ENCODE results near the gene SLC15A5. TPM values are rescaled to one million over a fixed set of nuclear protein-coding genes. Genes with fewer than 3 reads are reported as not detected.

SLC15A5 gene
- total RNA-seq, 3 donors from 2014 or later: not detected

DNA sequence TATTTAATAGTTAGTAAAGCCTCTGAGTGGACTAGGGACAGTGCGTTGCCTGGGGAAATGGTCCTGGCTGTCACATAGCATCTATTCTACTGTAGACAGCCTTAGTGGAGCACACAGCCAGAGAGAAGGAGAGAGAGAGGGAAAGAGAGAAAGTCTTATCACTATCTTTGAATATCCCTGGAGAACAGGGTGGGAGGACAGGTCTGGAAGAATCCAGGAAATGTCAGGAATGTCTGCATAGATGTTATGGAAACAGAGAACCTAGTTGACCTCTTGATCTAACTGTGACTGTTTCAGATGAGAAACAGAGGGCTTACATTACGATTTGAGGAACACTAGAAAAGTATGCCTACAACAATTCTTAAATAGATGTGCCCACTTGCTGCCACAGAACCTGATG is 92.8 kb downstream of the SLC15A5 start:
- intact Hi-C loops (cut with DNase I, micrococcal nuclease): loop anchor here in 1 of 2 donors (10.0 kb wide), 1 partner anchor 180 kb away; no protein-coding TSS in a partner anchor

GRCh38 chr12:16183541-16183940 is 93.9 kb downstream of the SLC15A5 start:
- Histone ChIP-seq H3K9me3 (no peaks in the 10 kb centered on the region), H3K4me1 (ENCODE audit: low read depth) (no peaks in the 10 kb centered on the region), H3K36me3 (ENCODE audit: low read depth) (no peaks in the 10 kb centered on the region), H3K4me3 (no peak overlapping the region)
- TF ChIP-seq, protein P1, sequence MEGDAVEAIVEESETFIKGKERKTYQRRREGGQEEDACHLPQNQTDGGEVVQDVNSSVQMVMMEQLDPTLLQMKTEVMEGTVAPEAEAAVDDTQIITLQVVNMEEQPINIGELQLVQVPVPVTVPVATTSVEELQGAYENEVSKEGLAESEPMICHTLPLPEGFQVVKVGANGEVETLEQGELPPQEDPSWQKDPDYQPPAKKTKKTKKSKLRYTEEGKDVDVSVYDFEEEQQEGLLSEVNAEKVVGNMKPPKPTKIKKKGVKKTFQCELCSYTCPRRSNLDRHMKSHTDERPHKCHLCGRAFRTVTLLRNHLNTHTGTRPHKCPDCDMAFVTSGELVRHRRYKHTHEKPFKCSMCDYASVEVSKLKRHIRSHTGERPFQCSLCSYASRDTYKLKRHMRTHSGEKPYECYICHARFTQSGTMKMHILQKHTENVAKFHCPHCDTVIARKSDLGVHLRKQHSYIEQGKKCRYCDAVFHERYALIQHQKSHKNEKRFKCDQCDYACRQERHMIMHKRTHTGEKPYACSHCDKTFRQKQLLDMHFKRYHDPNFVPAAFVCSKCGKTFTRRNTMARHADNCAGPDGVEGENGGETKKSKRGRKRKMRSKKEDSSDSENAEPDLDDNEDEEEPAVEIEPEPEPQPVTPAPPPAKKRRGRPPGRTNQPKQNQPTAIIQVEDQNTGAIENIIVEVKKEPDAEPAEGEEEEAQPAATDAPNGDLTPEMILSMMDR (IDR thresholded peaks at IDR 0.05): no peak
- ATAC-seq (no peak), DNase-seq (no peak)
- intact Hi-C loops (cut with DNase I, micrococcal nuclease): loop anchor here in 1 of 2 donors (10.0 kb wide), 1 partner anchor 181 kb away; no protein-coding TSS in a partner anchor

More for the DNA sequence above, 92.8 kb downstream of the SLC15A5 start:
- Histone ChIP-seq H3K36me3 (ENCODE audit: low read depth) (no peaks in the 10 kb centered on the region), H3K4me3 (no peak overlapping the region), H3K9me3 (no peaks in the 10 kb centered on the region), H3K4me1 (ENCODE audit: low read depth) (no peaks in the 10 kb centered on the region)
- ATAC-seq (no peak), DNase-seq (no peak)
- TF ChIP-seq, protein P1 (IDR thresholded peaks at IDR 0.05): no peak

DNA sequence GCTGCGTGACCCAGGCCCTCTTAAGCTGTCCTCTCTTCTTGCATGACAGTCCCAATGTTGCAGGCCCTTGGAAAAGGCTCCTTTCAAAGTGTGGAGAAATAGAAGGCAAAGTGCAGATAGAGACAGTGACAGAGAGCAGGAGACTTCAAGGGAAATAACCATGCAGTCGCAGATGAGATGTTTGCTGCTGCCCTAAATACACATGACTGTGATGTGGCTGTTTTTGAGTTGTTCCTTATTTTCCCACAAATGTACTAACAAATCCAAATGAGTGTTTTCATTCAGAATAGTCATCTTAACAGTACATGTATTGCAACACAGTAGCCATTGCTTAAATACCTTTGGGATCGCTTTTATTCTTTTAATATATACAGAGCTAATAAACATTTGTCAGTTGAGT is 101.6 kb downstream of the SLC15A5 start:
- H3K36me3 ChIP-seq (ENCODE audit: low read depth): no peaks in the 10 kb centered on the region
- intact Hi-C loops (cut with DNase I, micrococcal nuclease): no loop called here
- H3K9me3 ChIP-seq: no peaks in the 10 kb centered on the region
- TF ChIP-seq, protein P1 (IDR thresholded peaks at IDR 0.05): no peak
- no peaks in the 10 kb centered on the region for H3K4me1 ChIP-seq (ENCODE audit: low read depth)
- DNase-seq (no peak), ATAC-seq (no peak)
- no peak overlapping the region for H3K4me3 ChIP-seq

- Histone ChIP-seq H3K4me3 (no peak overlapping the region), H3K9me3 (no peaks in the 10 kb centered on the region), H3K4me1 (ENCODE audit: low read depth) (no peaks in the 10 kb centered on the region), H3K36me3 (ENCODE audit: low read depth) (no peaks in the 10 kb centered on the region)
- no peak for ATAC-seq
- intact Hi-C loops (cut with DNase I, micrococcal nuclease): no loop called here
- DNase-seq: no peak
- TF ChIP-seq, protein P1 (IDR thresholded peaks at IDR 0.05): no peak
Observed at GRCh38 chr12:16174282-16174681, 103.2 kb downstream of the SLC15A5 start.

GRCh38 chr12:16171348-16171747 is 106.1 kb downstream of the SLC15A5 start:
- DNase-seq: no peak
- ATAC-seq: no peak
- TF ChIP-seq, protein P1 (IDR thresholded peaks at IDR 0.05): no peak
- intact Hi-C loops (cut with DNase I, micrococcal nuclease): no loop called here
- Histone ChIP-seq H3K36me3 (ENCODE audit: low read depth) (no peaks in the 10 kb centered on the region), H3K4me1 (ENCODE audit: low read depth) (no peaks in the 10 kb centered on the region), H3K4me3 (no peak overlapping the region), H3K9me3 (no peaks in the 10 kb centered on the region)

DNA sequence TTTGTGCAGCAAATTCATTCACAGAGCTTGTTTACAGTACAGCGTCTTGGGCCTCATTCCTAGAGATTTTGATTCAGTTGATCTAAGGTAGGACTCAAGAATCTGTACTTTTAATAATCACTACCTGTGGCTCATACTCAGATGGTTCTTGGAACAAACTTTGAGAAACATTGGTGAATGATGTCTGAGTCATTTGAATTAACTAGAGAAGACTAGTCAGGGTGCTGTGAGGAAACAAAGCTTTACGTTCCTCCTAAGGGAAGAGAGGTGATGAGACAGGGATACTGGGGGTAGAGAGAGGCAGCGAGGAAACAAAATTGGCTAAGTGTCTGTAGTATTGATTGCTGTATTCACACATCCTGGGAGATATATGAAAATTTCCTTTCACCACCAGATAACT is 109.4 kb downstream of the SLC15A5 start:
- no peaks in the 10 kb centered on the region for H3K36me3 ChIP-seq (ENCODE audit: low read depth)
- no peak for ATAC-seq
- no peak overlapping the region for H3K4me3 ChIP-seq
- no peaks in the 10 kb centered on the region for H3K4me1 ChIP-seq (ENCODE audit: low read depth)
- TF ChIP-seq, protein P1 (IDR thresholded peaks at IDR 0.05): no peak
- no peaks in the 10 kb centered on the region for H3K9me3 ChIP-seq
- intact Hi-C loops (cut with DNase I, micrococcal nuclease): loop anchor here in 1 of 2 donors (5.0 kb wide), 1 partner anchor 194 kb away; no protein-coding TSS in a partner anchor
- DNase-seq: no peak
